Stimulated activated naive CD4-positive, alpha-beta T cell (primary cell): ENCODE data around the gene RNPEPL1.

Experiments used
- DNase-seq, 6 experiments: peaks; one replicate each; lab custom pipeline; 2025; lab: John Stamatoyannopoulos, UW

The RNPEPL1 gene

DNA sequence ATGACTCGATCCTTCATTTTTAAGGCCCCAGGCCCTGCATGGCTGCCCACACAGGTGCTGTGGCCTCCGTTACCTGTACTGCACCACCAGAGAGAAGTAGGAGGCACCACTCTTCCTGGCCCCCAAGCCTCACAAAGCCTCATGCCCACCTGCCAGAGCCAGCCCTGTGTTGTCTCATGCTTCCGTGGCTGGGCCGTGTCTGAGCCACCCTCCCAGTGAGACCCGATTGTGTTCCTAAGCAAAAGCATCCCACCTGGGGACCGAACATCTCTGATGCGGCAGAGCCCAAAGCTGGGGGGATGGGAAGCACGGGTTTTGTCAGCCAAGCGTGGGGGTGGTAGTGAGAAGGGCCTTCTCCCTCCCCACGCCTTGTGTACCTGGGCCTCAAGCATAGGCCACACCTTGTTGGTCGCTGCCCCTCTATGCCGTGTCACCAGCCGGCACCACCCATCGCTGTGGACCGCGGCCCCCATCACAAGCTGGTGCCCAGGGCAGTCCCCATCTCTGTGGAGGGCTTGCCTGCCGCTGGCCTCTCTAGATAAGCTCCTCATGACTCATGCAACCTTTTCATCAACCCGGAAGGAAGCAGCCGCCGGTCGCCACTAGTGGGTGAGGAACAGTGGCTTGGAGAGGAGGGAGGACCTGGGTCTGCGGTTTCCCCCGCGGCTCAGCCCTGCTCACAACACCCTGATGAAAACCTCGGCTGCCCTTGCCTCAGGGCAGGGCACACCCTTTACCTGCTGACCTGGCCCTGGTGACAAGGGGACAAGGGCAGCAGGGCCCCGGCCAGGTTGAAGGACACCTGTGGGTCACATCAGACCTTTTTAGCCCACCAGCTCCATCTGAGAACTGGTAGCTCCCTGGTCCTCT, 2.7 kb upstream of the RNPEPL1 start:
- peak; percentile 74 to 85 (median 83) for DNase-seq

- DNase-seq = peak; percentile 86 to 96 (median 91)
Observed at GRCh38 chr2:240566203-240567136, 1.8 kb upstream of the RNPEPL1 start.

- DNase-seq = peak in 5 of 6 experiments; percentile 24 to 60 (median 41)
Observed at GRCh38 chr2:240567137-240567871, 980 bp upstream of the RNPEPL1 start.

DNA sequence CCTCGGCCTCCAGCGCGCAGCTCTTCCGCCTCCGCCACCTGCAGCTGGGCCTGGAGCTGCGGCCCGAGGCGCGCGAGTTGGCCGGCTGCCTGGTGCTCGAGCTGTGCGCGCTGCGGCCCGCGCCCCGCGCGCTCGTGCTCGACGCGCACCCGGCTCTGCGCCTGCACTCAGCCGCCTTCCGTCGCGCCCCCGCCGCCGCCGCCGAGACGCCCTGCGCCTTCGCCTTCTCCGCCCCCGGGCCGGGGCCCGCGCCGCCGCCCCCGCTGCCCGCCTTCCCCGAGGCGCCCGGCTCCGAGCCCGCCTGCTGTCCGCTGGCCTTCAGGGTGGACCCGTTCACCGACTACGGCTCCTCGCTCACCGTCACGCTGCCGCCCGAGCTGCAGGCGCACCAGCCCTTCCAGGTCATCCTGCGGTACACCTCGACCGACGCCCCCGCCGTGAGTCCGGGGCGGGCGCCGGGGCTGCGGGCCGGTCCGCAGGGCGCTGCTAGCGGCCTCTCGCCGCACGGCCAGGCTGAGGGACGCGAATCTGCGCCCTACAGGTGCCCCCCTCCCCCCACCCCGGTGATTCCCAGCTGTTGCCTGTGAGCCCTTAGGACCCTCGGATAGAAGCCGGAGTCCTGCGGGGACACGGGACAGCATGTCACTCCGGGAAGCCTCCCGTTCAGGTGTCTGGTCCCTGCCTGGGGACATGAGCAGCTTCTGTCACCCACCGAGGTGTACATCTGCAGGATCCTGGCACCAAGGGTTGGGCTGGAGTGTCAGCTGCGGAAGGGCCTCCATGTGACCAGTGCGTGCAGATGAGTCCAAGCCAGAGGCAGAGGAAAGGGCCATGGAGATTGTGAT, 616 bp downstream of the RNPEPL1 start:
- peak; percentile 50 to 76 (median 58) for DNase-seq

DNA sequence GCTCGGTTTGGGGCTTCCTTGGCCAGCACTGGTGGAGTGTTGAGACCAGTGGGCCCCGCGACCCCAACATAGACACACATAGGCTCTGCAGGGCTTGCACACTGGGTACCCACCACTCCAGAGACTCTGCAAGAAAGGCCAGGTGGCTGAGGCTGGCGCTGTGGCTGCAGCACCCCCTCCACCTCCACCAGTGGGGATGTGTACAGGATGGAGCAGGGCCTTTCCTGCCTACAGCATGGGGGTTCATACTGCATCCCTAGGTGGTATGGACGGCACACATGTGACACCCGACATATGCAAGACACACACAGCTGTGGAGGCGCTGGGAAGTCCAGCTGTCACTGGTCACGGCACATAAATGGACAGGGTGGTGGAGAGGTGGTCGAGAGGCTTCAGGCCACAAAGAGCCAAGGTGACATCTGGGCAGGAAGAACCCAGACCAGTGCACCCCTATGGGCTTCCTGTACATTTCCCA, 1.3 kb downstream of the RNPEPL1 start:
- DNase-seq = no peak

DNA sequence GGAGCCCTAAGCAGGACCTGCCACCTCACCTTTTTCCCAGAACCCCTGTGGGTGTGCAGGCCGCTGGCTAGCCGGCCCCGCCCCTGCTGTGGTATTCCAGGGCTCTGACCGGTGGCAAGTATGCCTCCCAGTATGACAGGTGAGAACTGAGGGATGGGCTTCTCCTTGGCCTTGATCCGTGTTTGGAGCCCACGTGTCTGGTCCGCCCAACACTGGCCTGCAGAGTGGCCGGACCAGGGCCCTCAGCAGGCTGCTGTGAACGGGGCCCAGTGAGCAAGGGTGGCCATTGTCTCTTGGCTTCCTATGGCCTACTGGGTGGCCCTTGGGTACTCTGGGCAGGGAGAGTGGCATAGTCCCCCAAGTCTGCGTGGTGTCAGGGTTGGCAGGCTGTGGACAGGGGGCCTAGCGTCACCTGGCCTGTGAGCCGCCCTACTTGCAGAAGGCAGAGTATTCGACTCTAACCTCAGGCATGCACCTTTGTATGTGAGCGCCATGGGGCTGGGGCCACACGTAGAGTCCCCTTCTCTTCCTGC, 1.8 kb downstream of the RNPEPL1 start:
- no peak for DNase-seq

GRCh38 chr2:240570531-240571313, 2.4 kb downstream of the RNPEPL1 start:
- DNase-seq = no peak

- no peak for DNase-seq
Observed at GRCh38 chr2:240571314-240571973, 3.2 kb downstream of the RNPEPL1 start.

DNA sequence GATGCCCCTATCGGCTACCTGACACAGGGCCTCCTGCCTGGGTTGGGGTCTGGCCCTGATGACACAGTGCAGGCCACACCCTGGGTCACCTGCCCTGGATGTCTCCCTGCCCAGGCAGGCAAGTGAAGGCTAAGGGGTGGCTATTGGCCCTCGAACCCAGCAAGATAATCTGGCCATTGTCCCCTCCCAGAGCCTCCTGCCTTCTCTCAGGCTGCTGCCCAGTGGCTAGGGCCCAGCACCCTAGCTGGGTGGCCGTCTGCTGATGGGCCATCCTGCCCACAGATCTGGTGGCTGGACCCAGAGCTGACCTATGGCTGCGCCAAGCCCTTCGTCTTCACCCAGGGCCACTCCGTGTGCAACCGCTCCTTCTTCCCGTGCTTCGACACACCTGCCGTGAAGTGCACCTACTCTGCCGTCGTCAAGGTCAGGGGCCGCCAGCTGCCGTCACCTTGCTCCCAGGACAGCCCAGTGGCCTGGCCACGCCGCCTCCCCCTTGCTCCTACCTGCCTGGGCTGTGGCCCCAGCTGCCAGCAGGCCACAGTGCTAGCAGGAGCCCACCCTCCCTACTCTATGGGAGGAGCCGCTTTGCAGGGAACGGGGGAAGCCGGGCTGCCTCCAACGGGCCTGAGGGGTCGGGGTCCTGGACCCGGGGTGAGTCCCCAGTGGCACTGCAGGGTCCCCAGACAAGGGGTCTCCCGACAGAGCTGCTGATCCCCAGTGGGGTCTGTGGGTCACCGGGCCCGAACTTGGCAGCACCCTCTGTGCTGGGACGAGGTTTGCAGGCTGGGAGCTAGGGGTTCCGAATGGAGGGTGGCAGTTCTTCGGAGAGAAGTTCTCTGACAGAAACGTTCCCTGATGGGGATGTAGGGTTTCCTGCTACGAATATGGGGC, 4.1 kb downstream of the RNPEPL1 start:
- no peak for DNase-seq

DNA sequence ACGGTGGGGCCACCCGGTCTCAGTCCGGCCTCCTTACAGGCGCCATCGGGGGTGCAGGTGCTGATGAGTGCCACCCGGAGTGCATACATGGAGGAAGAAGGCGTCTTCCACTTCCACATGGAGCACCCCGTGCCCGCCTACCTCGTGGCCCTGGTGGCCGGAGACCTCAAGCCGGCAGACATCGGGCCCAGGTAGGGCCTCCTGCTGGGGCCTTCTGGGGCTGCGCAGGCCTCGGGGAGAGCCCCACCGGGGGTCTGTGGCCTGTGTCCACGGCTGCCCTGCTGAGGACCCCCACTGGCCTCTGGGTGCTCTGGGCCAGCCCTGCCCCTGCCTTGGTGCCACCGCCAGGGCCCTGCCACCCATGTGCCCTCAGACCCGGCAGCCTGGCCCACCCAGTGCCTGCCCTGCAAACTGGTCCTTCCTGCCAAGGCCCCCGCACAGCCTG, 4.8 kb downstream of the RNPEPL1 start:
- DNase-seq = no peak

DNA sequence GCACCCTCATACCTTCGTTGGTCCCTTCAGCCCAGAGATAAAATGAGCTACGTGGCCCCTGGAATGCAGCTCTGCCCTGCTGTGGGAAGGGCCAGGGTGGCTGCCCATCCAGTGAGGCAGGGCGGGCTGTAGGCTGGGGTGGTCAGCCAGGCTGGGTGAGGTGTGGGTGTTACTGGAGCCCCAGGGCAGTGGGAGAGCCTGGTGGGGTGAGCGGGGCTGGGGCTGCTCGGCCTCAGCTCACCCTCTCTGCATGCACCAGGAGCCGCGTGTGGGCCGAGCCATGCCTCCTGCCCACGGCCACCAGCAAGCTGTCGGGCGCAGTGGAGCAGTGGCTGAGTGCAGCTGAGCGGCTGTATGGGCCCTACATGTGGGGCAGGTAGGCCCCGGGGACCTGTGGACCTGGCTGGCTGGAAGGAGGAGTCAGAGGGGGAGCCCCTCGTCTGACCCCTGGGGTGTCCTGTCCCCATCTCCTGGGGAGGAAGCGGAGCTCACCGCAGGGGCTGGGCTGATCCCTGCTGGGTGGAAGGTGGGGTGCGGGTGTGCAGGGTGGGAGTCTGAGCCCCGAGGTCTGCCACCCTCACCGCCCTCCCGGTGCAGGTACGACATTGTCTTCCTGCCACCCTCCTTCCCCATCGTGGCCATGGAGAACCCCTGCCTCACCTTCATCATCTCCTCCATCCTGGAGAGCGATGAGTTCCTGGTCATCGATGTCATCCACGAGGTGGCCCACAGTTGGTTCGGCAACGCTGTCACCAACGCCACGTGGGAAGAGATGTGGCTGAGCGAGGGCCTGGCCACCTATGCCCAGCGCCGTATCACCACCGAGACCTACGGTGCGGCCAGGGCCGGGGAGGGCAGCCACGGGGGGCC, 5.5 kb downstream of the RNPEPL1 start:
- no peak for DNase-seq

DNA sequence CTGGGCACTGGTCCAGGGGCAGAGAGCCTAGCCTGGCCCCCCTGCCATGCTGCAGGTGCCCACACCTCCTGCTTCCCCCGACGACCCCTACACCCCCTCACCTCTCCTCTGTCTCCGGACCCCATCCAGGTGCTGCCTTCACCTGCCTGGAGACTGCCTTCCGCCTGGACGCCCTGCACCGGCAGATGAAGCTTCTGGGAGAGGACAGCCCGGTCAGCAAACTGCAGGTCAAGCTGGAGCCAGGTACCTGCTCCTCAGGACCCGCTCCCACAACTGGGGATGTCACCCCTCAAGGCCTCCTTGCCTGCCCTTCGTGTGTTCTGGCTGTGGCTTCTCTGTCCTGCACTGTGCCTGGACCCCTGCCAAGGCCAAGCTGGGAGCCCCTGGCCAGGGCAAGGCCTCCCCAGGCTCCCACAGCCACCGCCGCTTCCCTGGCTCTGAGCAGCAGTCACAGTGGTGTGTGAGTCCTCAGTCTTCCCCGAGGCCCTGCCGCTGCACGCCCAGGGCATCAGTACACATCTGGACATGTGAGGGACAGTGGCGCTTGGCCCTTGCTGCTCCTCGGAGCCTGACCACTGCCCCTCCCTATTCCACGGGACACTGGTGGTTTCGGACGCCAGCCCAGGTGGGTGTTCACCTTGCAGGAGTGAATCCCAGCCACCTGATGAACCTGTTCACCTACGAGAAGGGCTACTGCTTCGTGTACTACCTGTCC, 6.3 kb downstream of the RNPEPL1 start:
- DNase-seq = no peak

GRCh38 chr2:240575101-240575965, 7.0 kb downstream of the RNPEPL1 start:
- no peak for DNase-seq

GRCh38 chr2:240576036-240576435, 7.8 kb downstream of the RNPEPL1 start:
- DNase-seq = no peak

DNA sequence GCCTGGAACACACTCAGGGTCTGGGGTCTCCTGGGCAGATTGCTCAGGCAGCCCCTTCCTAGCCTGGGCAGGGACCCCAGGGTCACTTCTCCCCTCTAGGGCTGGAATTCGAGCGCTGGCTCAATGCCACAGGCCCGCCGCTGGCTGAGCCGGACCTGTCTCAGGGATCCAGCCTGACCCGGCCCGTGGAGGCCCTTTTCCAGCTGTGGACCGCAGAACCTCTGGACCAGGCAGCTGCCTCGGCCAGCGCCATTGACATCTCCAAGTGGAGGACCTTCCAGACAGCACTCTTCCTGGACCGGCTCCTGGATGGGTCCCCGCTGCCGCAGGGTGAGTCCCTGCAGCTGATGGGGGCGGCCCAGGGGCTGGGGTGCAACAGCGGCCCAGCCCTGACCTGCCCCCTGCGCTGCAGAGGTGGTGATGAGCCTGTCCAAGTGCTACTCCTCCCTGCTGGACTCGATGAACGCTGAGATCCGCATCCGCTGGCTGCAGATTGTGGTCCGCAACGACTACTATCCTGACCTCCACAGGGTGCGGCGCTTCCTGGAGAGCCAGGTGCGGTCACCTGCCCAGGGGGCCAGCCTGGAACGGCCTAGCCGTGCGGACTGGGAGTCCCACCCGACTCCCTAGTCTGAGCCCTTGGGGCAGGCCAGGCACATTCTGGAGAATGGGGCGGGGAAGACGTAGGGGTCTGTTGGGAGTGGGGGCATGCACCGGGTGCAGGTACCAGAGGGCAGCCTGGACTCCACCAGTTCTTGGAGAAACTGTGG, 8.3 kb downstream of the RNPEPL1 start:
- DNase-seq = no peak
